Mesenchymal stem cell (in vitro differentiated cells and primary cell): ENCODE measurements around the gene HNRNPLL.

Experiments used
- DNase-seq: peaks from one replicate; pipeline ENCODE4 v3.0.0-alpha.2; 2013
- H2AFZ ChIP-seq: one replicate; pipeline ENCODE4 v1.6.1; 2013; ENCODE audit warnings: low read depth, mild to moderate bottlenecking, control low read depth, inconsistent platforms, low read length, moderate library complexity
- H2AK5ac ChIP-seq: 2 replicates; pipeline ENCODE4 v1.6.1; 2013; ENCODE audit warnings: low read length, moderate library complexity, mild to moderate bottlenecking, inconsistent platforms; ENCODE audit not compliant: severe bottlenecking
- H2BK120ac ChIP-seq: one replicate; pipeline ENCODE4 v1.6.1; 2013; ENCODE audit warnings: low read depth, mild to moderate bottlenecking, inconsistent platforms, low read length, moderate library complexity
- H2BK12ac ChIP-seq, 2 experiments: one replicate each; pipeline ENCODE4 v1.6.1; 2013; ENCODE audit warnings: inconsistent platforms in 2 of 2, low read length in 2 of 2, mild to moderate bottlenecking in 2 of 2, moderate library complexity in 2 of 2, control low read depth in 1 of 2
- H2BK15ac ChIP-seq: one replicate; pipeline ENCODE4 v1.6.1; 2013; ENCODE audit warnings: mild to moderate bottlenecking, low read depth, inconsistent platforms; ENCODE audit not compliant: poor library complexity, severe bottlenecking
- H2BK5ac ChIP-seq: 2 replicates; pipeline ENCODE4 v1.6.1; 2013; ENCODE audit warnings: low read depth, mild to moderate bottlenecking, low read length, control low read depth, inconsistent platforms; ENCODE audit not compliant: poor library complexity, severe bottlenecking
- H3K14ac ChIP-seq, 2 experiments: one replicate each; pipeline ENCODE4 v1.6.1; 2013; ENCODE audit warnings: inconsistent platforms in 2 of 2, low read length in 2 of 2, control low read depth in 1 of 2, mild to moderate bottlenecking in 1 of 2, moderate library complexity in 1 of 2
- H3K18ac ChIP-seq, 2 experiments: one replicate each; pipeline ENCODE4 v1.6.1; 2013; ENCODE audit warnings: inconsistent platforms in 2 of 2, low read length in 2 of 2, control low read depth in 1 of 2, low read depth in 1 of 2, mild to moderate bottlenecking in 1 of 2
- H3K23ac ChIP-seq, 2 experiments: one replicate each; pipeline ENCODE4 v1.6.1; 2013; ENCODE audit warnings: inconsistent platforms in 2 of 2, low read length in 2 of 2, mild to moderate bottlenecking in 2 of 2, moderate library complexity in 2 of 2, control low read depth in 1 of 2
- H3K27ac ChIP-seq: 2 replicates; pipeline ENCODE4 v1.5.1; 2013; ENCODE audit warnings: mild to moderate bottlenecking, moderate library complexity, low read length, control low read depth, inconsistent platforms; ENCODE audit not compliant: poor library complexity, severe bottlenecking
- H3K27me3 ChIP-seq, 2 experiments: 2 replicates each; pipeline versions ENCODE4 v1.6.1 to v1.7.0; 2013; ENCODE audit warnings: low read length in 2 of 2, mild to moderate bottlenecking in 2 of 2, moderate library complexity in 2 of 2, control low read depth in 1 of 2, inconsistent platforms in 1 of 2; ENCODE audit not compliant: control insufficient read depth in 1 of 2, insufficient read depth in 1 of 2
- H3K36me3 ChIP-seq, 2 experiments: 2 replicates each; pipeline versions ENCODE4 v1.6.1 to v1.7.0; 2013; ENCODE audit warnings: low read length in 2 of 2, control low read depth in 1 of 2, inconsistent platforms in 1 of 2, low read depth in 1 of 2, mild to moderate bottlenecking in 1 of 2; ENCODE audit not compliant: insufficient read depth in 2 of 2, control insufficient read depth in 1 of 2
- H3K4ac ChIP-seq, 2 experiments: one replicate each; pipeline ENCODE4 v1.6.1; 2013; ENCODE audit warnings: inconsistent platforms in 2 of 2, low read length in 2 of 2, mild to moderate bottlenecking in 2 of 2, moderate library complexity in 2 of 2, control low read depth in 1 of 2, low read depth in 1 of 2
- H3K4me1 ChIP-seq: 2 replicates; pipeline ENCODE4 v1.6.1; 2013; ENCODE audit warnings: low read depth, low read length, control low read depth; ENCODE audit not compliant: control insufficient read depth, insufficient read depth
- H3K4me2 ChIP-seq: 2 replicates; pipeline ENCODE4 v1.6.1; 2013; ENCODE audit warnings: low read length, mild to moderate bottlenecking, inconsistent platforms; ENCODE audit not compliant: poor library complexity, severe bottlenecking
- H3K4me3 ChIP-seq, 2 experiments: 2 replicates each; pipeline versions ENCODE4 v1.5.1 to v1.7.0; 2013; ENCODE audit warnings: low read length in 2 of 2, mild to moderate bottlenecking in 2 of 2, control low read depth in 1 of 2, low read depth in 1 of 2; ENCODE audit not compliant: insufficient read depth in 1 of 2
- H3K79me1 ChIP-seq: replicated peaks from 2 replicates; pipeline ENCODE4 v1.6.1; 2013; ENCODE audit warnings: mild to moderate bottlenecking, control low read depth, low read length, inconsistent platforms; ENCODE audit not compliant: poor library complexity, severe bottlenecking
- H3K9ac ChIP-seq: 2 replicates; pipeline ENCODE4 v1.7.0; 2013; ENCODE audit warnings: mild to moderate bottlenecking, low read length, moderate library complexity
- H3K9me3 ChIP-seq: 2 replicates; pipeline ENCODE4 v1.7.0; 2013; ENCODE audit warnings: mild to moderate bottlenecking, low read length; ENCODE audit not compliant: control insufficient read depth
- H4K8ac ChIP-seq: one replicate; pipeline ENCODE4 v1.6.1; 2013; ENCODE audit warnings: inconsistent platforms, mild to moderate bottlenecking, low read length, moderate library complexity
- H4K91ac ChIP-seq: one replicate; pipeline ENCODE4 v1.6.1; 2013; ENCODE audit warnings: mild to moderate bottlenecking, low read length, inconsistent platforms
- WGBS: methylation state at CpG from one replicate; pipeline ENCODE4 v1.1.7; 2013; ENCODE audit warnings: mixed read lengths; 5-methylcytosine and 5-hydroxymethylcytosine counted together

The HNRNPLL gene

GRCh38 chr2:38632980-38633379, 30.3 kb upstream of the HNRNPLL start:
- Histone ChIP-seq H3K27me3 (no peaks in the 10 kb centered on the region), H3K79me1 (no peaks in the 10 kb centered on the region), H3K4me1 (no peaks in the 10 kb centered on the region), H2AFZ (no peak overlapping the region), H3K9me3 (no peaks in the 10 kb centered on the region), H4K91ac (no peak overlapping the region), H3K4me3 (no peak overlapping the region), H2BK12ac (no peak overlapping the region), H3K9ac (no peak overlapping the region), H3K27ac (no peak overlapping the region), H3K4me2 (no peak overlapping the region), H2BK120ac (no peak overlapping the region), H2AK5ac (no peak overlapping the region), H2BK15ac (no peak overlapping the region), H3K14ac (no peak overlapping the region), H4K8ac (no peak overlapping the region), H3K18ac (no peak overlapping the region), H3K4ac (no peak overlapping the region), H3K23ac (no peak overlapping the region), H3K36me3 (no peaks in the 10 kb centered on the region), H2BK5ac (no peak overlapping the region)
- no peak for DNase-seq

GRCh38 chr2:38631976-38632375, 29.2 kb upstream of the HNRNPLL start:
- Histone ChIP-seq H2BK12ac (no peak overlapping the region), H4K91ac (no peak overlapping the region), H3K27me3 (no peaks in the 10 kb centered on the region), H3K23ac (no peak overlapping the region), H3K9me3 (no peaks in the 10 kb centered on the region), H2BK15ac (no peak overlapping the region), H3K36me3 (no peaks in the 10 kb centered on the region), H4K8ac (no peak overlapping the region), H3K4me2 (no peak overlapping the region), H3K4me1 (no peaks in the 10 kb centered on the region), H3K14ac (no peak overlapping the region), H2AFZ (no peak overlapping the region), H3K18ac (no peak overlapping the region), H3K4ac (no peak overlapping the region), H3K27ac (no peak overlapping the region), H3K4me3 (no peak overlapping the region), H2BK5ac (no peak overlapping the region), H3K79me1 (no peaks in the 10 kb centered on the region), H2BK120ac (no peak overlapping the region), H3K9ac (no peak overlapping the region), H2AK5ac (no peak overlapping the region)
- DNase-seq = no peak
- 90% methylated on average over 1 of the region's 2 CpGs for WGBS

- Histone ChIP-seq H3K23ac (no peak overlapping the region), H2AFZ (no peak overlapping the region), H3K36me3 (no peaks in the 10 kb centered on the region), H3K27ac (no peak overlapping the region), H3K9ac (no peak overlapping the region), H3K14ac (no peak overlapping the region), H3K4me1 (no peaks in the 10 kb centered on the region), H3K79me1 (no peaks in the 10 kb centered on the region), H2BK120ac (no peak overlapping the region), H2BK15ac (no peak overlapping the region), H4K91ac (no peak overlapping the region), H3K9me3 (no peaks in the 10 kb centered on the region), H3K27me3 (peaks cover 0 to 8% of the 10 kb centered on the region in 2 experiments), H4K8ac (no peak overlapping the region), H3K4me2 (no peak overlapping the region), H3K4me3 (no peak overlapping the region), H3K4ac (no peak overlapping the region), H2AK5ac (no peak overlapping the region), H2BK12ac (no peak overlapping the region), H3K18ac (no peak overlapping the region), H2BK5ac (no peak overlapping the region)
- DNase-seq = no peak
- 95% methylated on average over 1 of the region's 1 CpG for WGBS
These were observed 27.0 kb upstream of the HNRNPLL start for GRCh38 chr2:38629684-38630083.

- no peak overlapping the region for H4K91ac ChIP-seq
- no peak overlapping the region for H2AFZ ChIP-seq
- no peak overlapping the region for H4K8ac ChIP-seq
- no peak for DNase-seq
- H2AK5ac ChIP-seq = no peak overlapping the region
- H2BK120ac ChIP-seq = no peak overlapping the region
- H3K9me3 ChIP-seq = no peaks in the 10 kb centered on the region
- H3K9ac ChIP-seq = no peak overlapping the region
- no peak overlapping the region for H3K23ac ChIP-seq
- H2BK5ac ChIP-seq = no peak overlapping the region
- H2BK15ac ChIP-seq = no peak overlapping the region
- H3K79me1 ChIP-seq = no peaks in the 10 kb centered on the region
- H2BK12ac ChIP-seq = no peak overlapping the region
- no peak overlapping the region for H3K4me2 ChIP-seq
- H3K27ac ChIP-seq = no peak overlapping the region
- 96% methylated on average over 3 of the region's 4 CpGs for WGBS
- no peak overlapping the region for H3K18ac ChIP-seq
- peaks cover 0 to 8% of the 10 kb centered on the region in 2 experiments for H3K27me3 ChIP-seq
- no peak overlapping the region for H3K4ac ChIP-seq
- no peak overlapping the region for H3K4me3 ChIP-seq
- H3K14ac ChIP-seq = no peak overlapping the region
- H3K4me1 ChIP-seq = no peaks in the 10 kb centered on the region
- H3K36me3 ChIP-seq = no peaks in the 10 kb centered on the region
These were observed 24.7 kb upstream of the HNRNPLL start for GRCh38 chr2:38627391-38627790.
